Neutrophil (primary cell): ENCODE results near the gene HSD17B12.

Source experiments
- H3K27ac ChIP-seq: fragments of 200-600 bp; sonication (generic); 2 replicates; pipeline ENCODE4 v1.5.1; 2016; ENCODE audit warnings: mild to moderate bottlenecking, moderate library complexity
- H3K27me3 ChIP-seq: fragments of 200-600 bp; sonication (generic); 2 replicates; pipeline ENCODE4 v1.6.0; 2016; ENCODE audit warnings: mild to moderate bottlenecking
- H3K36me3 ChIP-seq: fragments of 200-600 bp; sonication (generic); 2 replicates; pipeline ENCODE4 v1.5.1; 2017
- H3K4me1 ChIP-seq, 2 experiments: fragments of 200-600 bp in 1 of 2; sonication (generic) in 1 of 2; 1 replicate in 1 of 2; 2 replicates in 1 of 2; pipeline versions ENCODE4 v1.5.1 to v1.6.1; 2013 to 2016; ENCODE audit warnings: low read depth in 1 of 2, low read length in 1 of 2, mild to moderate bottlenecking in 1 of 2, moderate library complexity in 1 of 2; ENCODE audit not compliant: control insufficient read depth in 1 of 2, insufficient read depth in 1 of 2
- H3K4me3 ChIP-seq, 2 experiments: fragments of 200-600 bp in 1 of 2; sonication (generic) in 1 of 2; 1 replicate in 1 of 2; 2 replicates in 1 of 2; pipeline ENCODE4 v1.5.1; 2013 to 2016; ENCODE audit warnings: low read depth in 1 of 2, low read length in 1 of 2, mild to moderate bottlenecking in 1 of 2, moderate library complexity in 1 of 2
- H3K9me3 ChIP-seq: fragments of 200-600 bp; sonication (generic); 2 replicates; pipeline ENCODE4 v1.5.1; 2016
- CTCF ChIP-seq: fragments of 200-600 bp; sonication (generic); IDR thresholded peaks from 2 replicates; pipeline ENCODE4 v1.5.1; 2016; ENCODE audit warnings: antibody characterized with exemption

HSD17B12 gene

GRCh38 chr11:43735961-43736360 lies 55.4 kb downstream of the HSD17B12 start:
- TF ChIP-seq CTCF = no peak
- peaks cover 8 to 29% of the 10 kb centered on the region in 2 experiments for H3K4me1 ChIP-seq
- H3K9me3 ChIP-seq = no peaks in the 10 kb centered on the region
- H3K27ac ChIP-seq = peak overlapping the region; percentile 53
- H3K27me3 ChIP-seq = no peaks in the 10 kb centered on the region
- H3K4me3 ChIP-seq = no peak overlapping the region
- H3K36me3 ChIP-seq = no peaks in the 10 kb centered on the region

- H3K27me3 ChIP-seq = no peaks in the 10 kb centered on the region
- peak overlapping the region; percentile 53 for H3K27ac ChIP-seq
- no peak overlapping the region for H3K4me3 ChIP-seq
- H3K36me3 ChIP-seq = no peaks in the 10 kb centered on the region
- TF ChIP-seq CTCF = no peak
- H3K4me1 ChIP-seq = peaks cover 8 to 29% of the 10 kb centered on the region in 2 experiments
- H3K9me3 ChIP-seq = no peaks in the 10 kb centered on the region
Measured at GRCh38 chr11:43736502-43737200, 56.1 kb downstream of the HSD17B12 start.

- Histone ChIP-seq H3K4me1 (peaks cover 8 to 29% of the 10 kb centered on the region in 2 experiments), H3K36me3 (no peaks in the 10 kb centered on the region), H3K4me3 (no peak overlapping the region), H3K9me3 (no peaks in the 10 kb centered on the region), H3K27me3 (no peaks in the 10 kb centered on the region), H3K27ac (peak overlapping the region; percentile 53)
- TF ChIP-seq CTCF = no peak
Measured at GRCh38 chr11:43737201-43737590, 56.7 kb downstream of the HSD17B12 start.

GRCh38 chr11:43738600-43739409 lies 58.3 kb downstream of the HSD17B12 start:
- peak overlapping the region; percentile 68 for H3K27ac ChIP-seq
- no peaks in the 10 kb centered on the region for H3K27me3 ChIP-seq
- H3K36me3 ChIP-seq = no peaks in the 10 kb centered on the region
- no peaks in the 10 kb centered on the region for H3K9me3 ChIP-seq
- H3K4me1 ChIP-seq = peaks cover 8 to 29% of the 10 kb centered on the region in 2 experiments
- no peak for TF ChIP-seq CTCF
- no peak overlapping the region for H3K4me3 ChIP-seq

- Histone ChIP-seq H3K27ac (peak overlapping the region; percentile 92), H3K4me3 (peak overlapping the region; percentile 16 to 29), H3K27me3 (no peaks in the 10 kb centered on the region), H3K36me3 (no peaks in the 10 kb centered on the region), H3K4me1 (peaks cover 35 to 46% of the 10 kb centered on the region in 2 experiments), H3K9me3 (no peaks in the 10 kb centered on the region)
- no peak for TF ChIP-seq CTCF
Measured at GRCh38 chr11:43746670-43747069, 66.1 kb downstream of the HSD17B12 start.
